HEK293 (cell line): Measurements from ENCODE around the gene ANKS6.

Source experiments
- CTCF ChIP-seq: fragments of 450-650 bp; formaldehyde crosslinking; IDR thresholded peaks from 2 replicates; pipeline ENCODE4 v1.5.1; 2016; ENCODE audit warnings: missing biosample characterization, missing genetic modification characterization
- PATZ1 ChIP-seq: fragments of 450-650 bp; formaldehyde crosslinking; IDR thresholded peaks from 2 replicates; pipeline ENCODE4 v1.5.1; 2016; ENCODE audit warnings: missing biosample characterization, missing genetic modification characterization
- SP2 ChIP-seq: fragments of 450-650 bp; formaldehyde crosslinking; IDR thresholded peaks from 2 replicates; pipeline ENCODE4 v1.5.1; 2016; ENCODE audit warnings: missing biosample characterization, missing genetic modification characterization
- SP3 ChIP-seq: fragments of 450-650 bp; formaldehyde crosslinking; IDR thresholded peaks from 2 replicates; pipeline ENCODE4 v1.5.1; 2016; ENCODE audit warnings: missing biosample characterization, missing genetic modification characterization
- ZBTB8A ChIP-seq: fragments of 450-650 bp; formaldehyde crosslinking; IDR thresholded peaks from 2 replicates; pipeline ENCODE4 v1.5.1; 2016; ENCODE audit warnings: missing biosample characterization, missing genetic modification characterization
- ZNF274 ChIP-seq, 2 experiments: fragments of 200-500 bp in 1 of 2; fragments of 450-650 bp in 1 of 2; sonication (Bioruptor generic) in 1 of 2; formaldehyde crosslinking in 1 of 2; IDR thresholded peaks; 2 replicates each; pipeline versions ENCODE4 v1.5.1 to v1.6.1; 2014 to 2016; ENCODE audit warnings: borderline replicate concordance in 1 of 2, inconsistent platforms in 1 of 2, low read length in 1 of 2, missing biosample characterization in 1 of 2, missing genetic modification characterization in 1 of 2
- ZNF571 ChIP-seq: fragments of 450-650 bp; formaldehyde crosslinking; IDR thresholded peaks from 2 replicates; pipeline ENCODE4 v1.5.0; 2017; ENCODE audit warnings: missing biosample characterization, missing genetic modification characterization
- ZNF707 ChIP-seq: fragments of 450-650 bp; formaldehyde crosslinking; IDR thresholded peaks from 2 replicates; pipeline ENCODE4 v1.5.1; 2016; ENCODE audit warnings: missing biosample characterization, missing genetic modification characterization

GRCh38 chr9:98826716-98827115 lies 30.4 kb upstream of the ANKS6 start:
- TF ChIP-seq CTCF (tag by site-specific recombination) (no peak), ZBTB8A (tag by site-specific recombination) (no peak), SP2 (tag by site-specific recombination) (no peak), SP3 (no peak), ZNF274 (IDR thresholded peaks at IDR 0.05; ENCODE audit: low read length) (no peak), ZNF274 (tag by site-specific recombination; IDR thresholded peaks at IDR 0.05; ENCODE audit: borderline replicate concordance) (no peak), ZNF707 (tag by site-specific recombination) (no peak), PATZ1 (tag by site-specific recombination) (no peak), ZNF571 (tag by site-specific recombination) (no peak)
